HL-60 (cell line): ENCODE measurements around the gene PPM1M.

ENCODE experiments used
- DNase-seq, 2 experiments: peaks; one replicate each; pipeline ENCODE4 v3.0.0-alpha.2; 2010 to 2020; ENCODE audit warnings: low read depth in 1 of 2, low spot score in 1 of 2
- H3K27ac ChIP-seq: fragments of 250-450 bp; sonication (Bioruptor Pico); replicated peaks from 2 replicates; pipeline ENCODE4 v1.5.1; 2020; ENCODE audit warnings: mild to moderate bottlenecking, moderate library complexity
- H3K27me3 ChIP-seq: fragments of 250-450 bp; sonication (Bioruptor Pico); 2 replicates; pipeline ENCODE4 v1.5.1; 2021; ENCODE audit warnings: mild to moderate bottlenecking, moderate library complexity; ENCODE audit not compliant: insufficient read depth, poor library complexity, severe bottlenecking
- H3K4me3 ChIP-seq: replicated peaks from 2 replicates; pipeline ENCODE4 v1.5.1; 2011; ENCODE audit warnings: mild to moderate bottlenecking, control low read depth, low read length; ENCODE audit not compliant: insufficient read depth
- CTCF ChIP-seq: IDR thresholded peaks from one replicate; pipeline ENCODE4 v1.5.1; 2011; ENCODE audit warnings: low read length, control low read depth, inconsistent platforms; ENCODE audit not compliant: insufficient read depth
- GABPA ChIP-seq: IDR thresholded peaks from 2 replicates; pipeline ENCODE4 v1.6.1; 2012; ENCODE audit warnings: low read depth
- POLR2AphosphoS5 ChIP-seq: IDR thresholded peaks from 2 replicates; pipeline ENCODE4 v1.6.1; 2012; ENCODE audit warnings: low read depth
- REST ChIP-seq: IDR thresholded peaks from 2 replicates; pipeline ENCODE4 v1.6.1; 2012; ENCODE audit warnings: low read depth; ENCODE audit not compliant: insufficient replicate concordance
- SPI1 ChIP-seq: IDR thresholded peaks from 2 replicates; pipeline ENCODE4 v1.6.1; 2012; ENCODE audit warnings: low read depth, mild to moderate bottlenecking, borderline replicate concordance

PPM1M gene

GRCh38 chr3:52197499-52197841, 48.1 kb upstream of the PPM1M start:
- no peak for DNase-seq
- H3K4me3 ChIP-seq = 0 out of 2 replicates have a peak overlapping the region, but pooled peaks have one; percentile 86
- H3K27me3 ChIP-seq = no peaks in the 10 kb centered on the region
- H3K27ac ChIP-seq = peak overlapping the region; percentile 88
- no peak for TF ChIP-seq CTCF
- TF ChIP-seq POLR2AphosphoS5 = no peak
- TF ChIP-seq REST = no peak
- TF ChIP-seq GABPA = no peak
- no peak for TF ChIP-seq SPI1

GRCh38 chr3:52197842-52198625, 47.5 kb upstream of the PPM1M start, which contains the start of gene ALAS1:
Gene ALAS1, plus strand, starts transcription at chr3:52198160. Its CDS starts 1,082 bp downstream, at chr3:52199242.
- TF ChIP-seq GABPA = no peak
- TF ChIP-seq REST = peak; percentile 38
- TF ChIP-seq POLR2AphosphoS5 = peak; percentile 53; the same call in 1 of the 2 replicates
- TF ChIP-seq SPI1 = peak; percentile 29; the same call in 1 of the 2 replicates
- Histone ChIP-seq H3K27me3 (no peaks in the 10 kb centered on the region), H3K27ac (peak within 1 kb of the TSS; percentile 88), H3K4me3 (peak within 1 kb of the TSS; percentile 86)
- DNase-seq = peak; percentile 89 to 91

GRCh38 chr3:52198643-52199608, 46.6 kb upstream of the PPM1M start:
- no peak for TF ChIP-seq SPI1
- TF ChIP-seq REST = no peak
- no peak for TF ChIP-seq POLR2AphosphoS5
- TF ChIP-seq GABPA = no peak
- no peak for TF ChIP-seq CTCF
- Histone ChIP-seq H3K27ac (peak overlapping the region; percentile 88), H3K4me3 (peak overlapping the region; percentile 86), H3K27me3 (no peaks in the 10 kb centered on the region)
- DNase-seq = no peak
